Measurements from ENCODE around the gene CIAO2A.
"Not testable (repeated sequence)": the region's sequence is repeated elsewhere in the genome, so short reads cannot be mapped to it uniquely, and the experiment has no call there.

Gene CIAO2A

DNA sequence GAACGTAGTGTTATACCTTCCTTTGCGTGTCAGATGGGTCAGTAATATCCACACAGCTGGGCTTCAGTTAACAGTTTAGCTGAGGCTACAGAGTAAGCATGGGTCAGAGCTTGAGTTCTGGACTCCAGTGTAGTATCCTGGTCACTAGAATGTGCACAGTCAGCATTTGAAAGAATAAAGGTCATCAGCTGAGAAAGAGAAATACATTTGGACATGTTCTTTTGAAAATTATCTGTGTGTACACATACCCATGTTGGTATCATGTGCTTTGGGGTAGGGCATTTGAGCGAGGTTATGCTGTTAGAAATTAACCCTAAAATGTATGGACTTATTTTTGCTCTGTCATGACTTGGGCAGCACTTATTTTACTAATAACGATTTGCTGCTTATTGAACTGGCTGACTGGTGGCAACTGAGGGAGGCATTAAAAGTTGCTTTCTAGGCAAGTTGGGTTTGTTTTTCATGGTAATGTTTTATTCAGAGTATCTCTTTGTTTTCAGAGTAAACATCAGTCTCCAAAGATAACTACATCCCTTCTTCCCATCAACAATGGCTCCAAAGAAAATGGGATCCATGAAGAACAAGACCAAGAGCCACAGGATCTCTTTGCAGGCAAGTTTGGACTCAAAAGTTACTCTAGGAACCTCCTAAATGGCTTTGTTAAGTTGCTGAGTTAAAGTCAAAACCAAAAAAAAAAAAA, 18.6 kb upstream of the CIAO2A start:
- no peak for DNase-seq
- ATAC-seq = no peak

- no peak for DNase-seq
- ATAC-seq = no peak
Measured at GRCh38 chr15:64111679-64112050, 18.0 kb upstream of the CIAO2A start.

DNA sequence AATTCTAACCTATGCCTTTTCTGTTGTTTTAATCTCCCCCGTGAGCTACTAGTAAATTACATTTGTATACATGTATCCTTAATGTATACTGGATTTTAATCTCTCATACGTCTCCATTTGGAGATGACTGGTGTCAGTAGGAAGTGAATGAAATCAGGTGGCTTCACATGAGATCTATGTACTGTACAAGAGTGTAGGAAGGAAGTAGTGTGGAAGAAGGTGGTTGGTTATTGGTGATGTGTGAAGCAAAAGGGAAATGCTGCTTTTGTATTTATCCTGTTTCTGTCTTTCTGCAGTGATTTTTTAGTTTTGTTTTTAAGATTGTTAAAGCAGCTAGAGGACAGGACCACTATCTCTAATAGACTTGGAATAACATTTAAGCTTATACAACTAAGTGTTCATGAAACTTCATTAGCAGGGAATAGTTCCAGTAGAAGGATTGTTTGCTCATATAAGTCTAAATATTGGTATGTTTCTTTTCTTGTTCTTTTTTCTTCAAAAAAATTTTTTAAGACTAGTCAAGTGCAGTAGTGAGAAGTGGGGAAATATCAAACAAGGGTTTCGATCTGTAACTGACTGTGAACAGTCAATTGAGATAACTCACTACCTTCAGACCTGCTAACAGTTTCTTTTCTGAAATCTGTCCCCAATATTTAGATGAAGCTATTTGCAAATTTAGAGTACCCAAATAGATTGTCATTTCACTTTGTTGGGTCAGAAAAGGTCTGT, 17.5 kb upstream of the CIAO2A start:
- no peak for ATAC-seq
- DNase-seq = no peak

DNA sequence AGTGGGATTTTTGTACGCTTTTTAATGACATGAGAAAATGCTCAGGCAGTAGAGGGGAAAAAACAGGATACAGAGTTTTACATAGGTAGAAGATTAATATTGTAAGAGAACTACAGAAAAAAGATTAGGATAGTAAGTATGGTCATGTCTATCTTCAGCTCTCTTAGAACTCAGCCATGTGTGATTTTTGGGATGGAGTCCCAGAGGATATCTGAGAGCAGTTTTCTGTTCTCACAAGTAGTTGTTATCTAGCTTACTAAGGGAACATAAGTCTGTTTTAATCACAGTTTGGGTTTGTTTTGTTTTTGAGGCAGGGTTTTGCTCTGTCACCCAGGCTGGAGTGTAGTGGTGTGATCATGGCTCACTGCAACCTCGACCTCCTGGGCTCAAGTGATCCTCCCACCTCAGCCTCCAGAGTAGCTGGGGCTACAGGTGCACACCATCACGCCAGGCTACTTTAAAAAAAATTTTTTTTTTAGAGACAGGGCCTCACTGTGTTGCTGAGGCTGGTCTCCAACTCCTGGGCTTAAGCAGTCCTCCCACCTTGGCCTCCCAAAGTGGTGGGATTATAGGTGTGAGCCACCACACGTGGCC, 16.6 kb upstream of the CIAO2A start:
- DNase-seq, ATAC-seq: not testable (repeated sequence)

GRCh38 chr15:64107337-64107736, 13.7 kb upstream of the CIAO2A start:
- DNase-seq (no peak), ATAC-seq (no peak)

GRCh38 chr15:64105113-64105704, 11.6 kb upstream of the CIAO2A start:
- DNase-seq = no peak
- no peak for ATAC-seq

- no peak for DNase-seq
Measured at GRCh38 chr15:64102497-64102896, 8.9 kb upstream of the CIAO2A start.

DNA sequence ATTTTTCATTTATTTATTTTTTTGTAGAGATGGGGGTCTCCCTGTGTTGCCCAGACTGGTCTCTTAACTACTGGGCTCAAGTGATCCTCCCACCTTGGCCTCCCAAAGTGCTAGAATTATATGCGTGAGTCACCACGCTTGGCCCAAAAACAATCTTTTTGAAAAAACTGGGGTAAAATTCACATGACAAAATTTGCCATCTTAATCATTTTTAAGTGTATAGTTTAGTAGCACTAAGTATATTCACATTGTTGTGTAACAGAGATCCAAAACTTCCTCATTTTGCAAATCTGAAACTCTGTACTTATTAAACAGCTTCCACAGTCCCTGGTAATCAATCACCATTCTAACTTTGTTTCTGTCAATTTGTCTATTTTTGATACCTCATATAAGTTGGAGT, 7.3 kb upstream of the CIAO2A start:
- DNase-seq = no peak
- ATAC-seq = no peak

More at GRCh38 chr15:64102497-64102896, 8.9 kb upstream of the CIAO2A start:
- ATAC-seq = no peak

- no peak for ATAC-seq
- DNase-seq = no peak
Measured at GRCh38 chr15:64099379-64099778, 5.7 kb upstream of the CIAO2A start.

GRCh38 chr15:64096668-64097384, 3.2 kb upstream of the CIAO2A start:
- ATAC-seq (no peak), DNase-seq (no peak)

- DNase-seq = peak; percentile 93
- peak; percentile 72 for ATAC-seq
Measured at GRCh38 chr15:64095795-64096667, 2.4 kb upstream of the CIAO2A start, which contains the start of gene SNX1. SNX1 (plus strand) TSS chr15:64095982; CDS start chr15:64096014, 32 bp downstream.

- ATAC-seq (no peak), DNase-seq (no peak)
Measured at GRCh38 chr15:64095431-64095794, 1.8 kb upstream of the CIAO2A start.

DNA sequence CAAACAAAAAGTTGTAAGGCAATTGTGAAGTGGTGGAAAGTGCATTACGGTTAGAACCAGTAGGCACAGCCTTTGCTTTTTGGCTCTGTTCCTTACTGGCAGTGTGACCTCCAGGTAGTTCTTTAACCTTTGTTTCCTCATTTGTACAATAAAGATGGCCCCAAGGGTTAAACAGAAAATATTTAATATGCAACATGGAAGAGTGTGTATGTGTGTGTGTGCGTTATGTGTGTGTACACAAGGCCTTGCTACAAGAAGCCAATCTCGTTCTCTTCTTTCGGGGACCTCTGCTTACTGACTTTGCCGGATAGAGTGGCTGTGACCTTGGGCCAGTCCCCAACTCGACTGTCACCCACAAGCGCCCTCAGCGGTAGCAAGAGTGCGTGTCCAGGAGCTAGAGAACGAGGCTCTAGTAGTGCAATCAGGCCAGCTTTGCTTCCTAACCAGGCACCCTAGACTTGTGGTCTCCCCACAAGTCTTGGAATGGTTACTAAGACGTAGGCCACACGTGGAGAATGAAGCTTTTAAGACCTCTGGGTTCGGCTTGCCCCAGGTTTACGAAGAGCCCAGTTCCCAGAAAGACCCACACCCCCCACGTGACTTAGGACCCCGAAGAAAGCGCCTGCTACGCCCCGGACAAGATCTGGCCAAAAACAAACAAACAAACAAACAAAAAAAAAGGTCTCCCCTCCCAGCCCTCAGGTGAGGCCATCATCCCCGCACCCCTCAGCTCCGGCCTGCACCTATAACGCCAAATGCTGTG, 593 bp downstream of the CIAO2A start:
- peak; percentile 61 for DNase-seq
- ATAC-seq = peak; percentile 8

GRCh38 chr15:64092075-64092820, 1.4 kb downstream of the CIAO2A start:
- no peak for DNase-seq
- no peak for ATAC-seq

- DNase-seq (no peak), ATAC-seq (no peak)
Measured at GRCh38 chr15:64090527-64090926, 3.1 kb downstream of the CIAO2A start.

GRCh38 chr15:64089543-64090280, 3.9 kb downstream of the CIAO2A start:
- no peak for DNase-seq

DNA sequence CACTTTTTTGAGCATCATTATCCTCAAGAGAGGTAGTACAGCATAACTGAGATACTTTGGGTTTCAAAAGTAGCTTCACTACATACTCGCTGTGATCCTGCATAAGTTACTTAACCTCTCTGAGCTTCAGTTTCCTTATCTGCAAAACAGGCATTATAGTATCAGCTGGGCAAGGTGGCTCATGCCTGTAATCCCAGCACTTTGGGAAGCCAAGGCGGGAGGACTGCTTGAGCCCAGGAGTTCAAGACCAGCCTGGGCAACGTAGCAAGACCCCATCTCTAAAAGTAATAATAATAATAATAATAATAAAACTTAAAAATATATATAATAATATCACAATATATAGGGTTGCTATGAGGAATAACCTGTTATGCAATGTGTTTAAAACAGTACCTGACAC, 10.9 kb downstream of the CIAO2A start:
- no peak for ATAC-seq
- DNase-seq = no peak

More at GRCh38 chr15:64089543-64090280, 3.9 kb downstream of the CIAO2A start:
- ATAC-seq = no peak

DNA sequence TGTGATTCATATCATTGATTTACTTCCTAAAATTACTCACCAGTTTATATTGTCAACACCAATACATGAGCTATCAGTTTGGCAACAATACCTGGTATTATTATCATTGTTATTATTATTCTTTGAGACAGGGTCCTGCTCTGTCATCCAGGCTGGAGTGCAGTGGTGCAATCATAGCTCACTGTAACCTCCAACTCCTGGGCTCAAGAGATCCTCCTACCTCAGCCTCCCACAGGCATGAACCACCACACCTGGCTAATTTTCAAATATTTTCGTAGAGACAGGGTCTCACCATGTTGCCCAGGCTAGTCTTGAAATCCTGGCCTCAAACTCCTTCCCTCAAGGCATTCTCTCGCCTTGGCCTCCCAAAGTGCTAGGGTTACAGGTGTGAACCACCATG, 20.1 kb downstream of the CIAO2A start:
- not testable (repeated sequence) for DNase-seq, ATAC-seq

GRCh38 chr15:64072812-64073211, 20.8 kb downstream of the CIAO2A start:
- no peak for DNase-seq
- no peak for ATAC-seq
